ENCODE results near the gene MYCN.
"Not testable (repeated sequence)": the region's sequence is repeated elsewhere in the genome, so short reads cannot be mapped to it uniquely, and the experiment has no call there.

The MYCN gene

DNA sequence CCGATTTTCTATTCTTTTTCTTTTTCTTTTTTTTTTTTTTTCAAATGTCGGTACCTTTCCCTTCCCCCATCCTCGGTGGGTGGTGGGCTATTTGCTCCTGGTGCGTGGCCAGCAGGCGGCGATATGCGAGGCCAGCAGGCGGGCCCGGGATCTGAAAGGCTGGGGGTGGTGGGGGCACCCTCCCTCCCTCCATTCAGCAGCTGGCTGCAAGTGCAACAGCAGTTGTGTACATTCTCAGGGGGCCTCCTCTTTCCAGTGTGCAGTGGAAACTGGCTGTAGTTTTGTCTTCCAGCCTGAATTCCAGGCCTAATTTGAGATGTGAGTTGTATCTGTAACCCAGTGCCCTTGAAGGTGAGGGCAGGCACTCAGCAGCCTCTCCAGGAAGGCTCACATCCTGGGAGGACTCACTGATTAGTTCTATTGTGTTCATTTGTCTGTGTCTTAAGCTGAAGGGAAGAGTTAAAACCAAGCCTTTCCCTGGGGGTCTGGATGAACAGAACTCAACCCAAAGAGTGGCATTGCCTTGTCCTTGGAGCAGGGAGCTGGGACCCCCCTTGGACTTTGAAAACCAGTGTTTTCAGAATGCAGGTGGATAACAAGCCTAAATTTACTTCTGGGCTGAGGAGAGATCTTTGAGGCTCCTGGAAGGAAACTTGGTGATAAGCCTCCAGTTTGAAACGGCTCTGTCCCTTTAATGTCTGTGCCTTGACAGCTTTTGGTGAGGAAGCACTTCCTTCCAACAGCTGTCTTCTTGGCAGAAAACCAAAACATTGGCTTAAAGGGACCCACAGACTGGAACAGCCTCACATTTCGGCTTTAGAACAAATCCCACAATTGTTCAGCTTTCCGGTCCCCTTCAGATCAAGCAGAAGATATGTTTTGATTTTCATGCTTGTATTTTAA, 3.3 kb downstream of the MYCN start:
- no peak for DNase-seq (ENCODE audit: low read depth)

DNA sequence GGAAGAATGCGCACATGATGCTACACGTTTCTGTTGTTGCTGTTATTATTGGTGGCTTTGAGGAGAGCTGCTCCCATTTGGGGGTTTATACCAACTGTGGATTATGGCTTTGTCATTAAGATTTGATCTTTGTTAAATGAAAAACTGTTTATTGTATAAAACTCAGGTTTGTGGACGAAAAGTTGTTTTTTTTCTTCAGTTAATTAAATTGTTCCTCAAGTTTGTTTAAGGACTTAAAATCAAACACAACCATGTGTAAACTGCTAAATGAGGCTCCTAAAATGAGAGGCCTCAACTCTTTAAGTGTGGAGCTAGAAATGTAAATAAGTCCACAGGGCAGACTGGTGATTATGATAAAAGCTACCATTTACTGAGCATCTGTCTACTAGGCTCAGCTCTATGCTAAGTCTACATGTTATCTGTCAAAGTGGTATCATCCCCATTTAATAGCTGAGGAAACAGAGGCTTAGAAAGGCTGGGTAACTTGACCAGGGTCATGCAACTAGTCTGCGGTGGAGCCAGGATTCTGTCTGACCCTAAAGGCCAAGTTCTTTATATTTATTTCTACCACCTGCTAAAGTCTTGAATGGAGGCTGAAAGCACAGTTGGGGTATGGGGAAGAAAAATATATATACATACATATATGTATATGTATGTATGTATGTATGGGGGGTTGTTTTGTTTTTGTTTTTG, 4.1 kb downstream of the MYCN start:
- DNase-seq (ENCODE audit: low read depth): no peak

DNA sequence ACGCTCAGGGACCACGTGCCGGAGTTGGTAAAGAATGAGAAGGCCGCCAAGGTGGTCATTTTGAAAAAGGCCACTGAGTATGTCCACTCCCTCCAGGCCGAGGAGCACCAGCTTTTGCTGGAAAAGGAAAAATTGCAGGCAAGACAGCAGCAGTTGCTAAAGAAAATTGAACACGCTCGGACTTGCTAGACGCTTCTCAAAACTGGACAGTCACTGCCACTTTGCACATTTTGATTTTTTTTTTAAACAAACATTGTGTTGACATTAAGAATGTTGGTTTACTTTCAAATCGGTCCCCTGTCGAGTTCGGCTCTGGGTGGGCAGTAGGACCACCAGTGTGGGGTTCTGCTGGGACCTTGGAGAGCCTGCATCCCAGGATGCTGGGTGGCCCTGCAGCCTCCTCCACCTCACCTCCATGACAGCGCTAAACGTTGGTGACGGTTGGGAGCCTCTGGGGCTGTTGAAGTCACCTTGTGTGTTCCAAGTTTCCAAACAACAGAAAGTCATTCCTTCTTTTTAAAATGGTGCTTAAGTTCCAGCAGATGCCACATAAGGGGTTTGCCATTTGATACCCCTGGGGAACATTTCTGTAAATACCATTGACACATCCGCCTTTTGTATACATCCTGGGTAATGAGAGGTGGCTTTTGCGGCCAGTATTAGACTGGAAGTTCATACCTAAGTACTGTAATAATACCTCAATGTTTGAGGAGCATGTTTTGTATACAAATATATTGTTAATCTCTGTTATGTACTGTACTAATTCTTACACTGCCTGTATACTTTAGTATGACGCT, 5.8 kb downstream of the MYCN start:
- DNase-seq (ENCODE audit: low read depth): no peak

DNA sequence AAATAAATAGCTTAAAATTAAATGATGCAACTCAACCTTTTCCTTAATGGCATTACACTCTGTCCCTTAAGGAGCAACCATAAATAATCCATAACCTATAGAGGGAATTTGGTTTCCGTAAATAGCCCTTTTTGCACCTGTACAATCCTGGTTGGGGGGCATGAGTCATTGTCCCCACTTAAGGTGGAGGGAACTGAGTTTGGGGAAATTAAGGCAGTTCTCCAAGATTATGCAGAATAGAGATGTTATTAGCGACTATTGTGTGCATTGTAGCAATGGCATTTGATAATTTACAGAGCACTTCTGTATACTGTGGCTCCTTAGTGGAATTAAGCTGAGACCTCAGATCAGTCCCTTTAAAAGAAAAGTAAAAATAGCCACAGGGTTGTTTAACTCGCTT, 6.6 kb downstream of the MYCN start:
- DNase-seq (ENCODE audit: low read depth): no peak

DNA sequence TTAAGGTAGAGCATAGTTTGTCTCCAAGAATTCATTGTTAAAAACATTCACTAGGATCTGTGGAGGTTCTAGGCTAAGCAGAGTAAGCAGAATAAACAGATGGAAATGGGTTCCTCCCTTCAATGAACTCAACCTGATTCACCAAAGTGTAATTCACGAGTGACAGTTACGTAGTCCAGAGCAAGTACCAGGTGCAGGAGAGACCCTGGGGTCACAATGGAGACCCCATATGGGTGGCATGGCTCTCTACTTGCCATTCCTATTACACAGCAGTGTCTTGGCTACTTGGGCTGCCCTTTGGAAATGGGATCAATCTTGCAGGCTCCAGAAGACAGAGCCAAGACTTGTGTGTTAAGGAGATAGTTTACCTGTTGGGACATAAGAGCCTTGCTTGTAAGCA, 7.1 kb downstream of the MYCN start:
- DNase-seq (ENCODE audit: low read depth): no peak

DNA sequence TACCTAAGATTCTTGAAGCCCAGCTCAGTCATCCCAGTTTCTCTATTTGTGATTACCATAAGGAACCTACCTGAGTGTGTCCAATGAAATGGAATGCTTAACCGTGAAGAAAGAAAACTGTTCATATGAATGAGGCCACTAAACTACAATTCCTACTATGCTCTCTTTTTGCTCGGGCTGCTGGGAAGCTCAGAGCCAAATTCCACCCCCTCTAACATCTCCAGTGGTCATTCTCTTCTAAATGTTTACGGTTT, 8.3 kb downstream of the MYCN start:
- DNase-seq (ENCODE audit: low read depth): no peak

DNA sequence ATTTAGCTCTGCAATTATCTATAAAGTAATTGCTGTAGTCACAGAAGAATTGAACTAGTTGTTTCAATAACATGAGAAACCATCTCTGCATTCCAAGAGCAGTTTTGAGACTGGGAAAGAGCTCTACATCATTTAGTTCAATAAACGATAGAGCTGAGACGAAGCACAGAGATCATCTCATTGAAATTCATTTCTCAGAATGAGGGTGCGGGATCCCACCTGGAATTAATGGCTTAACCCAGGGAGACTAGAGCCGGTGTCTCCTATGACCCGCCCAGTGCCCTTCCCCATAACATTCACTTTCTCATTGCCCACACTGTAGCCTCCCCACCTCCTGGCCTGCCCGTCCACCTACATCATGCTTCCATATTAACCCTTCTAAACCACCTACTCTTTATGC, 8.8 kb downstream of the MYCN start:
- DNase-seq (ENCODE audit: low read depth): no peak

DNA sequence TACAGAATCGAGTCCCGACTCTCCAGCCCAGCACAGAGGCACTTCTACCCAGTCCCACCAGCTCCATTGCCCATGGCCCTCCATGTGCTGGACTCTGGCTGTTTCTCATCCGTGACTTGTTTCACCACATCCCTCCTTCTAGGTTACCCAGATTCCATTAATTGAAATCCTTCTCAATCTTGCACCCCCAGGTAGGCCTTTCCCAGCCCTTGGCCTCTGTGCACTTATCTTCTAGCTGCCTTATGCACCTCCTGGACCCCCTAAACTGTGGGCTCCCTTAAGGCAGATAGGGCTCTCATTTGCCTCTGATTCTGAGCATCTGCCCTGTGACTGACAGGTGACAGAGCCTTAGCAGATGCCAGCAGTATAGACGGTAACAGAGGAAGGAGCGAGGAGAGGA, 9.2 kb downstream of the MYCN start:
- no peak for DNase-seq (ENCODE audit: low read depth)

DNA sequence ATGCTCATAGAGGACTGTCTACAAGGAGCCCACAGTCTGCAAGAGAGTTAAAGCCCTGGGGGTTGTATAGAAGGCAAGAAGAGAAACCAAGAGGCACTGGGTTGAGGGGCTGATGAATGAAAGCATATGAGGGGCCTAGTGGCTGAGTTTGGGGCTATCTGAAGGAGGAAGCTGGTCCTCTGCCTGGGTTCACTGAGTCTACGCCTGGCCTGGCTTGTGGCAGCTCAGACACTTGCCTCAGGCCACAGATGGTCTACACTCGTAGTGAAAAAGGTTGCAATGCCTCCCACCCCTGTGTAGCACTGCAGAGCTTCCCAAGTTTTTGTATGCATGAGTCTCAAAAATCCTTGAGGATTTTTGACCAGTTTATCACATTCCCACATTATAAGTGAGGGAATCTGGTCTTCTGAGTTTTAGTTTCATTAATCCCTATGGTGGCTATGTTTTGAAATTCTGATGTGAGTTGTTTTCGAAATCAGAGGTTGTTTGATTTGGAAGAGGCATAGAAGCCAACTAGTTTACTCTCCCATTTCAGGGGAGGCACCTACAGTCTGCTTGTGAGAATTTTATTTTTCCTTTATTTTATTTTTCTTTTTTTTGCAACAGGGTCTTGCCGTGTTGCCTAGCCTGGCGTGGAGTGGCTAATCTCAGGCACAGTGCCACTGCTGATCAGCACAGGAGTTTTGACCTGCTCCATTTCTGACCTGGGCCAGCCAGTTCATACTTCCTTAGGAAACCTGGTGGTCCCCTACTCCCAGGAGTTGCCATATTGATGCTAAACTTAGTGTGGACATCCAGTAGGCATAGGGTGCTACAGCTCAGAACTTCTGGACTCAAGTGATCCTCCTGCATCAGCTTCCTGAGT, 10.0 kb downstream of the MYCN start:
- no peak for DNase-seq (ENCODE audit: low read depth)

DNA sequence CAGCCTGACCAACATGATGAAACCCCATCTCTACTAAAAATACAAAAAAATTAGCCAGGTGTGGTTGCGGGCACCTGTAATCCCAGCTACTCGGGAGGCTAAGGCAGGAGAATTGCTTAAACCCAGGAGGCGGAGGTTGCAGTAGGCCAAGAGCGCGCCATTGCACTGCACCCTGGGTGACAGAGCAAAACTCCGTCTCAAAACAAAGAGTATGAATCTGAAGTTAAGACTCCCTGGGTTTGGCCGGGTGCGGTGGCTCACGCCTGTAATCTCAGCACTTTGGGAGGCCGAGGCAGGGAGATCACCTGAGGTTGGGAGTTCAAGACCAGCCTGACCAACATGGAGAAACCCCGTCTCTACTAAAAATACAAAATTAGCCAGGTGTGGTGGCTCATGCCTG, 11.6 kb downstream of the MYCN start:
- not testable (repeated sequence) for DNase-seq (ENCODE audit: low read depth)

DNA sequence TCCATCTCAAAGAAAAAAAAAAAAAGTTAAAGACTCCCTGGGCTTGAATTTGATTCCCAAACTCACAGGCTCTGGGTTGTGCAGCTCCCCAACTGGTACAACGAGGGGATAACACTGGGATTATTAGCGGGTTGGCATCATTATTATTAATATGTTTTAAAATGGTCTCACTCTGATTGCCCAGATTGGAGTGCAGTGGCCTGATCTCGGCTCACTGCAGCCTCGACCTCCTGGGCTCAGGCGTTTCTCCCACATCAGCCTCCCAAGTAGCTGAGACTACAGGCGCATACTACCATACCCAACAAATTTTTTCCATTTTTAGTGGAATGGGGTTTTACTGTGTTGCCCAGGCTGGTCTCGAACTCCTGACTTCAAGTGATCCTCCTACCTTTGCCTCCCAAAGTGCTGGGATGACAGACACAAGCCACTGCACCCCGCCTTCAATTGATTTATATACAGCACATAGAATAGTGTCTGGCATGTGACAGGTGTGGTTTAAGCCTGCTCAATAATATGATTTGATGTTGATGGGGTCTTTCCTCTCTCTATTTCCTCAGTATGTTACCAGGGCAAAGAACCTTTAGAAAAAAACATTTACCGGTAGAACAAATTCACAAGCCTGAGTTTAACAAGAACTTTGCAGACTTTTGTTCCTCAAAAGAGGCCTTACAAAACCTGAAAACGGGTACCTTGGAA, 12.2 kb downstream of the MYCN start:
- no peak for DNase-seq (ENCODE audit: low read depth)

DNA sequence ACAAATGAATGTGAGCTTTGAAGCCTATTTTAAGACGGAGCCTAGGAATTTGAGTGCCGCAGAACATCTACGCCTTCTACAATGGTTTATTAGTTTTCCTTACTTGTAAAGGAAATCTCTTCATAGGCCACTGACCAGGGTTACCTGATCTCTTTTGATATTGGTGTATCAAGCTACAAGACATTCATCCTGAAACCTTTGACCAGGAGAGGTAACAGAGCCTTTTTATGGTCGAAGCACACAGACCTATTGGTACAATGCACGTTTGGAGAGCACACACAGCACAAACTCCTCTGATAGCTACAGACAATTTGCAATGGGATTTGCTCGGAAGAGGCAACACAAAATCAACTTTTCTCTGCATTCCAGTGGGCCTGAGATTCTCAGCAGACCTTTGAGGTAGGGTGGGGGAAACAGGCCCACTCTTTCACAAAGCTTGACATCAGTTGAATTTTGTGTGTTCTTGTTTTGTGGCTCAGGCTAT, 12.8 kb downstream of the MYCN start:
- DNase-seq (ENCODE audit: low read depth): no peak

DNA sequence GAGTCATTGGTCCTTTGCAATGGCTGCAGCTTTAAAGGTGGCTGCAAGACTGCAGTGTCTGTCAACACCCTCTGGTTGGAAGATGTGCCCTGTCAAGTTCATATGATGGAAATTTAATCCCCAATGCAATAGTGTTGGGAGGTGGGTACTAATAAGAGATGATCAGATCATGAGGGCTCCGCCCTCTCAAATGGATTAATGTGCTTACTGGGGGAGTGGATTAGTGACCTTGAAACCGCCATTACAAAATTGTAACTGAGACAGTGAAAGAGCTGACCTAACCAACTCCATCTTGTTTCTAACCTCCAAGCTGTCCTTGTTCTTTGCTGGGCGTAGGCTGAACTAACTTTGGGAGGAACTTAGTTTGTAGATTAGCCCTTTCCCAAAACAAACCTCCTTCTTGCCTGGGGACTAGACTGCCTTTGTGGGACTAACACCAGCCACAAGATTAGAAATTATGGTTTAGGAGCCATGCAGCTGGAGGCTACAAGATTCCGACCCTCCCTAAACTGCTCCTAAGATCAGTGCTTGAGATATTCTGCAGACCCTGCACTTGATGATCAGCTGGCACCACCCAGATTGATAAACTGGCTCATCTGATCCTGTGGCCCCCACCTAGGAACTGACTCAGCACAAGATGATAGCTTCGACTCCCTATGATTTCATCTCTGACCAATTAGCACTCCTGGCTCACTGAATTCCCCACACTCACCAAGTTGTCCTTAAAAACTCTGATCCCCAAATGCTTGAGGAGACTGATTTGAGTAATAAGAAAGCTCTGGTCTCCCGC, 13.7 kb downstream of the MYCN start:
- DNase-seq (ENCODE audit: low read depth): no peak

DNA sequence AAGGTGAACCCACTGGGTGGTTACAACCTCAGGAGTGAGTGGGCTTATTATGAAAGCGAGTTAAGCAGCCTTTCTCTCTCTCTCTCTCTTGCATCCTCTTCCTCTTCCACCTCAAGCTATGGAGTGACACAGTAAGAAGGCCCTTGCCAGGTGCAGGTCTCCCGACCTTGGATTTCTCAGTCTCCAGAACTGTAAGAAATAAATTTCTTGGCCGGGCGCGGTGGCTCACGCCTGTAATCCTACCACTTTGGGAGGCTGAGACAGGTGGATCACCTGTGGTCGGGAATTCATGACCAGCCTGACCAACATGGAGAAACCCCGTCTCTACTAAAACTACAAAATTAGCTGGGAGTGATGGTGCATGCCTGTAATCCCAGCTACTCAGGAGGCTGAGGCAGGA, 14.4 kb downstream of the MYCN start:
- no peak for DNase-seq (ENCODE audit: low read depth)

DNA sequence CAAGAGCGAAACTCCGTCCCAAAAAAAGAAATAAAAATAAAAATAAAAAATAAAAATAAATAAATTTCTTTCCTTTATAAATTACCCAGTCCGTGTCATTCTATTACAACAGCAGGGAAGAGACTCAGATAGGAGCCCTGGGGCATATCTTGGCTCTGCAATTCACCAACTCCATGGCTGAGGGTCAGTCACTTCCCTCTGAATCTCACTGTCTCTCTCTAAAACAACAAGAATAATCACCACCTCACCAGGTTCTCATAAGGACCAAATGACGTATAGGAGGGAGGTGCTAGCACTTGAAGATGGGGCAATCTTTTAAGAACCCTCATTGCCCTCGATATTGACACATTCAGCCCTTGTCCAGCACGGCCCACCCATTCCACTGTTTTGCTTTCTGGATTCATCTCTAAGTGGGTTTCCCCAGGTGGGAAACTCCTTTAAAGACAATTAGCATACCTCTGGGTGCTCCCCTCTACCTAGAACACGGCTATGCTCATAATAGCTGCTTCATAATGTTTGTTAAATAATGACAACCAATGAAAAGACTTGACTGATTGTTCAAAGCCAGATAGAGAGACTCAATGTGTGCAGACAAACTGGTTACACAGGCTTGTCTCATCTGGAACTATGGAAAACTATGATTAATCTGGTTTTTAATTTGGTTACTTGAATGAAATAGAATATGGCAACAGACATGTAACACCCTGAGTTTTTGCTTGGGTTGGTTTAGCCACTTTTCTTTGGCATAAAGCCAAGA, 15.1 kb downstream of the MYCN start:
- no peak for DNase-seq (ENCODE audit: low read depth)

DNA sequence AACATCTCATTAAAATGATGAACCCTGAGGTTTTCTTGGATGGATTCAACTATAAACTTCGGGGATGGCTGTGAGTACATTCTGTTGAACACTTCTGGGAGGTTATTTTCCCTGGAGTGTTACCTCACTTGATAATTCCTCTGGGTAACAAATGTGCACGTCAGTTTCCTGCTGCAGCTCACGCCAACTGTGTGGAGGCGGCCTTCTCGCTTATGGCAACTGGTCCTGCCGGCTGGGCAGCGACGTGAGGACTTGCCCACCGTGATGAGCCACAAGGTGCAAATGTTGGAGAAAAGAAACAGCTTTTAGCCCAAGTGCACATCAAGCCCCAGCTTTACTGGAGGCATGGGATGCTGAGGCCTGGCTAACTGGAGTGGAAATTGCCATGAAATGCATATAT, 15.9 kb downstream of the MYCN start:
- DNase-seq (ENCODE audit: low read depth): no peak

DNA sequence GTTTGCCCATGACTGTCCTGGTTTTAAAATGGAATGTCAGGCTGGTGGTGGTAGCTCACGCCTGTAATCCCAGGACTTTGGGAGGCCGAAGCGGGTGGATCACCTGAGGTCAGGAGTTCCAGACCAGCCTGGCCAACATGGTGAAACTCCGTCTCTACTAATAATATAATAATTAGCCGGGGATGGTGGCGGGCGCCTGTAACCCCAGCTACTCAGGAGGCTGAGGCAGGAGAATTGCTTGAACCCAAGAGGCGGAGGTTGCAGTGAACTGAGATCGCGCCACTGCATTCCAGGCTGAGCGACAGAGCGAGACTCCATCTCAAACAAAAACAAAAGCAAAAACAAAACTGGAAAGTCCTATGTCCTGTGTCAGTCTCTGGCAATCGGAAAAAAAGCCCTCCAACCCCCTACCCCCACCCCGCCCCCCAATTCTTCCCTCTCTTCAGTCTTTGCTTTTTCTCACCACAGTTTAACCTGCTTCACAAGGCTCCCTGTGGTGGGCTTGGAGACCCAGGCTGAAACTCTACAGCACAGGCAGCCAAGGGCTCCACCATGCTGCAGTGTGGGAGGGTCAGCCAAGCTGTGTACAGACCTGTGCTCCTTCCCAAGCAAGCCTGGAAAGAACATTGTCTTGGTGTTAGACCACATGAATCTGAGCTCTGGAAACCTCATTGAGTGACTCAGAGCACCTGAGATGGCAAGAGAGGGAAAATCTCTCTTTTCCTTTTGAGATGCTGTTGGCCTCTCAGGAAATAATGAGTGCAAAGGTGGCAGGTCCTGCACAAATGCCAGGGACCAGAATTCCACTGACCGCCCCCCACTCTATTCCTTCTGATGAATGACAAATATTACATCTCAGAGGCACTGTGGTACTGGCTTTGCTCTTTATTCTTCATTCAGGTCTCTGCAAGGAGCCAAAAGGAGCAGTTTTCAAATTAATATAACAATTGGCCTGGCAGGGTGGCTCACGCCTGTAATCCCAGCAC, 16.7 kb downstream of the MYCN start:
- DNase-seq (ENCODE audit: low read depth): no peak

DNA sequence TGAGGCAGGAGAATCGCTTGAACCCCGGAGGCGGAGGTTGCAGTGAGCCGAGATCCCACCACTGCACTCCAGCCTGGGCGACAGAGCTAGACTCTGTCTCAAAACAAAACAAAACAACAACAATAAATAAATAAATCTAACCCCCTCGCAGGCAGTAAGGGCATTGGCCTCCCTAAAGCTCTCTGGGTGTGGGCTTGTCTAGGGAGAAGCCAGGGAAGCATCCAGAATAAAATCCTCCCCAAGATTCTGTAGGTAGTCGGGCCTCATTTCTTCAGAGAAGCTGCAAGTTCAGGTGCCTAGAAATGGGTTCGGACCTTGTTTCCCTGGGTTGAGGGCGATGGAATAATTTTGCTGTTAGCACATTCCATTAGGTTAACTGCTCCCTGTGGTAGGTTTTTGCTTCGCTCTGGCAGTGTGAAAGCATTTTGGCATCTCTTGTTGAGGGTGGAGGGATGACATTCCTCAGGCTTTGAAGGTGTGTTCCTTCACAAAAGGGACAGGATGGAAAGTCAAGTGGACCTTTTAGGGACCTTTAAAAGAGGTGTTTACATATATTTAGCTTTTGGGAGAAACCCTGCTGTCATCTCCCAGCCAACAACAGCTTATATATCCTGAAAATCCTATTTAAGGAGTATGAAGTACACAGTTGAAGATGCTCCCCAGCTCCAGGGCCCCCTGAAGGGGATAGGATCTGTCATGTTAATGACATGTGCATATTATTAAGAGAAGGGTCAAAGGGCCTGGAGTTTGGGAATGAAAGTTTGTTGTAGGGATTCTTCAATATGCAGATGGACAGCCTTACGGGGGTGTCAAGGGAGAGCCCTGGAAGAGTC, 17.7 kb downstream of the MYCN start:
- DNase-seq (ENCODE audit: low read depth): no peak
